IPS-20b (cell line): Measurements from ENCODE around the gene CUX1.

ENCODE experiments used
- H3K27ac ChIP-seq: one replicate; pipeline ENCODE4 v1.5.1; 2013; ENCODE audit warnings: low read length
- H3K27me3 ChIP-seq: 2 replicates; pipeline ENCODE4 v1.6.1; 2013; ENCODE audit warnings: mild to moderate bottlenecking, low read length, inconsistent platforms; ENCODE audit not compliant: insufficient read depth
- H3K36me3 ChIP-seq: 2 replicates; pipeline ENCODE4 v1.6.1; 2013; ENCODE audit warnings: low read depth, mild to moderate bottlenecking, inconsistent platforms, low read length, moderate library complexity; ENCODE audit not compliant: insufficient read depth
- H3K4me1 ChIP-seq: 2 replicates; pipeline ENCODE4 v1.6.1; 2013; ENCODE audit warnings: mild to moderate bottlenecking, control low read depth, inconsistent platforms, low read length, moderate library complexity; ENCODE audit not compliant: insufficient read depth
- H3K4me3 ChIP-seq: 2 replicates; pipeline ENCODE4 v1.5.1; 2013; ENCODE audit warnings: mild to moderate bottlenecking, low read length, inconsistent platforms
- H3K9ac ChIP-seq: 2 replicates; pipeline ENCODE4 v1.6.1; 2013; ENCODE audit warnings: low read depth, mild to moderate bottlenecking, inconsistent platforms, low read length, moderate library complexity
- H3K9me3 ChIP-seq: 2 replicates; pipeline ENCODE4 v1.6.1; 2013; ENCODE audit warnings: mild to moderate bottlenecking, low read depth, low read length, inconsistent platforms; ENCODE audit not compliant: insufficient read depth

The CUX1 gene

GRCh38 chr7:101804088-101804963 lies 13.1 kb upstream of the CUX1 start:
- peaks cover 9% of the 10 kb centered on the region; the same call in 1 of the 2 replicates for H3K4me1 ChIP-seq
- H3K27ac ChIP-seq = no peak overlapping the region
- no peaks in the 10 kb centered on the region for H3K36me3 ChIP-seq
- H3K4me3 ChIP-seq = peak overlapping the region; percentile 40
- peaks cover 34% of the 10 kb centered on the region for H3K27me3 ChIP-seq
- H3K9ac ChIP-seq = no peak overlapping the region
- H3K9me3 ChIP-seq = no peaks in the 10 kb centered on the region

- peak overlapping the region; percentile 40; the same call in 1 of the 2 replicates for H3K4me3 ChIP-seq
- no peak overlapping the region for H3K27ac ChIP-seq
- H3K4me1 ChIP-seq = peaks cover 9% of the 10 kb centered on the region; the same call in 1 of the 2 replicates
- no peaks in the 10 kb centered on the region for H3K36me3 ChIP-seq
- peaks cover 34% of the 10 kb centered on the region for H3K27me3 ChIP-seq
- no peaks in the 10 kb centered on the region for H3K9me3 ChIP-seq
- no peak overlapping the region for H3K9ac ChIP-seq
These were observed 12.5 kb upstream of the CUX1 start for GRCh38 chr7:101804967-101805366.

- no peak overlapping the region for H3K4me3 ChIP-seq
- peaks cover 3% of the 10 kb centered on the region; the same call in 1 of the 2 replicates for H3K4me1 ChIP-seq
- H3K36me3 ChIP-seq = no peaks in the 10 kb centered on the region
- H3K9me3 ChIP-seq = no peaks in the 10 kb centered on the region
- H3K9ac ChIP-seq = no peak overlapping the region
- H3K27ac ChIP-seq = no peak overlapping the region
- H3K27me3 ChIP-seq = peaks cover 33% of the 10 kb centered on the region
These were observed 4.8 kb upstream of the CUX1 start for GRCh38 chr7:101812595-101812994.

DNA sequence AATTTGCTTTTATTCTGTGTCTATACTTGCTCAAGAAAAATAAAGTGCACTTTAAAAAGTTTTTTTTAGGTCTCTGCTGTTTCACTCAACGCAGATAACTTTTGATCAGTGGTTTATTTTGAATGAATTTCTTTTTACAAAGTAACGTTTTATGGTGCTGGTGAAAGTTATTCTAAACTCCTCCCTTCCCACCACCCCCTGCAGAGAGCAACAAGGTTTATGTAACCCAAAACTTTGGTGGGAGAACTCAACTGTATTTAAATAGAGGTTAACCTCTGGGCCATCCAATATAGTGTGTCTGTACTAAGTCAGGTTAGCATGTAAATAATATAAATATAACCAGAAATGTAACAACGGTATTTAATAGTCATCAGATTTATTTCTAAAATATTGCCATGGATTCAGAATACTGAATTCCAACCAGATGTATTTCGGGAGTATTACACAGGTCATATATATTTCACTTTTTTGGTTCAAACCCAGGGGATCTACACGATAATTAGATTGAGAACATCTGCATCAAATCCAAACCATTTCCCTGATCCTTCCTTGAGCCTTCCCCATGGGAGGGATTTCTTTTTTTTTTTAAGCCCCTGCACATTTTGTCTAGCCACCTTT lies 3.9 kb upstream of the CUX1 start:
- Histone ChIP-seq H3K4me1 (peaks cover 11% of the 10 kb centered on the region; the same call in 1 of the 2 replicates), H3K36me3 (no peaks in the 10 kb centered on the region), H3K9ac (no peak overlapping the region), H3K27ac (no peak overlapping the region), H3K9me3 (no peaks in the 10 kb centered on the region), H3K27me3 (peaks cover 37% of the 10 kb centered on the region), H3K4me3 (peak overlapping the region; percentile 36; the same call in 1 of the 2 replicates)

DNA sequence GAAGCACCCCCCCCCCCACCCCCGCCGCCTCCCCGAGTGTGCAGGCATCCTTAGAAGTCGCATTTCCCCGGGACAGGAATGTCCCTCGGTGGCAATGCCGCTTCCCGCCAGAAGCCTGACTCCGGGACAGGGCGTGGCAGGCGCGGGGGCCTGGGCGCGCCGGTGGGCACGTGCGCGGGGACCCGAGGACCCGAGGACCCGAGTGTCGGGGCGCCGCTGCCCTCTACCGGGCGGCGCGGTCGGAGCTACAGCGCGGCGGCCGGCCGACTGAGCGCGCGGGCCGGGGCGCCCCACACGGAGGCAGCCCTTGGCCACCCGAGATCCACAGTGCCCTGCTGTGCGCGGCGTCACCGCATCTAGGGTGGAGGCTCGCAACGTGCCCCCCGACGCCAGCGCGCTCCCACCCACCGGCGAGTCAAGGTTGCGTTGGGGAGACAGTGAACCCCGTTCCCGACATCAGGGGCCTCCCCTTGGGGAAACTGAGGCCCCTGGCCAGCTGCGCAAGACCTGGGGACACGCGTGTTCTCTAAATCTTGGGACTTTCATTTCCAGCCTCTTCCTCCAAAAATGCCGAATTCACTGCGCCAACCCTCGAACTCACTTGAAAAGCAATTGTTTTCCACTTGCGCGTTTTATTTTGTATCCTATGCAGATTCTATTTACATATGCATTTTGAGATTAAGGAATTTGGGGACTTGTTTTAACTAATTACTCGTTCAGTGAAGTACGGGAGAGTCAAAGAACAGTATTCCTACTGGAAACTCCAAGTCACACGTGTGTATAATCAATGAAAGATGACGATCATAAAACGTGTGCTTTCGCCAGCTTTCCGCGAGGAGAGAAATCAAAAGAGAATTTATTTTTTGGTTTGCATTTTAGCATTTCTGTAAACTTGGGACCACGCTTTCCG lies 3.1 kb upstream of the CUX1 start:
- H3K9ac ChIP-seq = no peak overlapping the region
- no peak overlapping the region for H3K27ac ChIP-seq
- peak overlapping the region; percentile 60 for H3K4me3 ChIP-seq
- H3K27me3 ChIP-seq = peaks cover 37% of the 10 kb centered on the region
- no peaks in the 10 kb centered on the region for H3K9me3 ChIP-seq
- peaks cover 19% of the 10 kb centered on the region for H3K4me1 ChIP-seq
- H3K36me3 ChIP-seq = no peaks in the 10 kb centered on the region

DNA sequence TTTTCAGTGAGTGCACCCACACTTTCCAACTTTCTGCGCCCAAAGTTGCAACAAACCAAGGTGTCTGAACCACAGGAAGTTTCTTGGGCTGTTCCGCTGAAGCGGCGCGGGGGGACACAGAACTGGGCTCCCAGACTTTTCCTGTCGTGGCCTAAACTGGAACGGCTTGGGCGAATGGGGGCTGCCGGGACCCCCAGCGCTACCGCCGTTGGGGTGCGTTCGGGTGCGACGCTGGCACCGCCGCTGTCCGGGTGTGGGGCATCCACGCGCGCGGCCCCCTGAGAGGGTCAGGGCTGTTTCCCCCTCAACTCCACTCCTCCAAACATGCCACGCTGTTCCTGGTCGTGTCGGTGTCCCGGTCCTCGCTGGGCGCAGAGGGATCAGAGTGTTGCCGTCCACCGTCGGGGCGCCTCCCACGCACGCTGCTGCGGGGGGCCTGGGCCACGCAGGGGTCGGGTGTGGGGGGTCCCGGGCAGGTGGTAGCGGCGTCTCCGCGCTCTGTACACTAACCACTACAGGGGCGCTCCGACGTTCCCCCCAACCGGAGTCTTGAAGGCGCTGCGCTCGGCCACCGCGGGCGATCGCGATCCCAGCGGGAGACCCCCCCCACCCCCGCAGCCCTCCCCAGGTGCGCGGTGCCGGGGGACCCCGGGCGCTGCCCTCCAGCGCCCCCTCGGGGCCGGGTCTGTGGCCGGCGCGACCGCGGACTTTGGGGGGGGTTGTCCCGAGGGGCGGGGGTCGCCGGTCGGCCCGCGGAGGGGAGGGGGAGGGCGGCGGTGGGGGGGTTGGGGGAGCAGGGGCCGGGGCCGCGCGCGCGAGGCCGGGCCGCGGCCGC lies 2.2 kb upstream of the CUX1 start:
- Histone ChIP-seq H3K9me3 (no peaks in the 10 kb centered on the region), H3K27ac (no peak overlapping the region), H3K4me1 (peaks cover 27% of the 10 kb centered on the region), H3K9ac (no peak overlapping the region), H3K36me3 (no peaks in the 10 kb centered on the region), H3K4me3 (peak overlapping the region; percentile 60), H3K27me3 (peaks cover 37% of the 10 kb centered on the region)

DNA sequence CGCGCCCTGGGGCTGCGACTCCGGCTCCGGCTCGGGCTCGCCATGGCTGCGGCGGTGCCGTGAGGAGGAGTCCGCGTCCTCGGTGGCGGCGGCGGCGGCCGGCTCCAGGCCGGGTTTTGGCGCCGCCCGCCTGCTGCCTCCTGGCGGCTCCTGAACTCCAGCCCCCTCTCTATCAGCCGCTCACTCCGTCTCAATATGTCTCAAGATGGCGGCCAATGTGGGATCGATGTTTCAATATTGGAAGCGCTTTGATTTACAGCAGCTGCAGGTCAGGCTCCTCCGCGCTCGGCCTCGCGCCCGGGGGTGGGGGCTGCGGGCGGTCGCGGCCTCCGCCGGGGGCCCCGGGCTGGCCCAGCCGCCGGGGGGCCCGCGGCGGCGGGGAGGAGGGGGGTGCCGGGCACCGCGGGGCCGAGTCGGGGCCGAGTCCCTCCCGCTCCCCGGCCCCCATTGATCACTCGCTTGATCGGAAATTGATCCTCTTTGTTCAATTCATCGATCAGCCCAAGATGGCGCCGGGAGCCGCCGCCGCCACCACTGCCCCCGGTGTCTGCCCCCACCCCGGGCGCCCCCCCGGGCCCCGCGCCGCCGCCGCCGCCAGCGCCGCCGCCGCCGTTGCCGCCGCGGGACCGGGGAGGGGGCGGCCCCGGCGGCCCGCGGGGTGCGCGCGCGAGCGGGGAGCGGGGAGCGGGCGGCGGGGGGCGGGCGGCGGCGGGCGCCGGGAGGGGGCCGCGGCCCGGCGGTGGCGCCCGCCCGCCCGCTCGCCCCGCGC lies 1.4 kb upstream of the CUX1 start:
- H3K4me1 ChIP-seq = peaks cover 34% of the 10 kb centered on the region
- H3K36me3 ChIP-seq = no peaks in the 10 kb centered on the region
- no peaks in the 10 kb centered on the region for H3K9me3 ChIP-seq
- peak overlapping the region; percentile 60; the same call in 1 of the 2 replicates for H3K4me3 ChIP-seq
- peak overlapping the region; percentile 59; the same call in 1 of the 2 replicates for H3K9ac ChIP-seq
- H3K27me3 ChIP-seq = peaks cover 37% of the 10 kb centered on the region
- H3K27ac ChIP-seq = no peak overlapping the region

GRCh38 chr7:101816595-101817470 lies 593 bp upstream of the CUX1 start:
- Histone ChIP-seq H3K4me1 (peaks cover 36% of the 10 kb centered on the region), H3K27me3 (peaks cover 37% of the 10 kb centered on the region)

GRCh38 chr7:101818287-101819071 lies 1.1 kb downstream of the CUX1 start:
- H3K9ac ChIP-seq = no peak overlapping the region
- peaks cover 44% of the 10 kb centered on the region for H3K4me1 ChIP-seq
- H3K27ac ChIP-seq = no peak overlapping the region

More at GRCh38 chr7:101816595-101817470, 593 bp upstream of the CUX1 start:
- H3K9ac ChIP-seq = peak overlapping the region; percentile 43; the same call in 1 of the 2 replicates
- no peak overlapping the region for H3K27ac ChIP-seq
- H3K36me3 ChIP-seq = no peaks in the 10 kb centered on the region
- peak overlapping the region; percentile 65 for H3K4me3 ChIP-seq
- H3K9me3 ChIP-seq = no peaks in the 10 kb centered on the region

More at GRCh38 chr7:101818287-101819071, 1.1 kb downstream of the CUX1 start:
- peak overlapping the region; percentile 65 for H3K4me3 ChIP-seq
- H3K27me3 ChIP-seq = peaks cover 21% of the 10 kb centered on the region
- peaks cover 5% of the 10 kb centered on the region; the same call in 1 of the 2 replicates for H3K36me3 ChIP-seq
- H3K9me3 ChIP-seq = no peaks in the 10 kb centered on the region
